HG03025 (cell line): ENCODE measurements around the gene POMT2.
"Not testable (repeated sequence)": the region's sequence is repeated elsewhere in the genome, so short reads cannot be mapped to it uniquely, and the experiment has no call there.

Source experiments
- ATAC-seq: cut with Tn5 transposase; IDR thresholded peaks from one replicate; pipeline ENCODE4 v1.9.1; 2021; ENCODE audit warnings: mild to moderate bottlenecking, moderate library complexity; ENCODE audit not compliant: unreplicated experiment, low FRiP score

Gene POMT2, protein sequence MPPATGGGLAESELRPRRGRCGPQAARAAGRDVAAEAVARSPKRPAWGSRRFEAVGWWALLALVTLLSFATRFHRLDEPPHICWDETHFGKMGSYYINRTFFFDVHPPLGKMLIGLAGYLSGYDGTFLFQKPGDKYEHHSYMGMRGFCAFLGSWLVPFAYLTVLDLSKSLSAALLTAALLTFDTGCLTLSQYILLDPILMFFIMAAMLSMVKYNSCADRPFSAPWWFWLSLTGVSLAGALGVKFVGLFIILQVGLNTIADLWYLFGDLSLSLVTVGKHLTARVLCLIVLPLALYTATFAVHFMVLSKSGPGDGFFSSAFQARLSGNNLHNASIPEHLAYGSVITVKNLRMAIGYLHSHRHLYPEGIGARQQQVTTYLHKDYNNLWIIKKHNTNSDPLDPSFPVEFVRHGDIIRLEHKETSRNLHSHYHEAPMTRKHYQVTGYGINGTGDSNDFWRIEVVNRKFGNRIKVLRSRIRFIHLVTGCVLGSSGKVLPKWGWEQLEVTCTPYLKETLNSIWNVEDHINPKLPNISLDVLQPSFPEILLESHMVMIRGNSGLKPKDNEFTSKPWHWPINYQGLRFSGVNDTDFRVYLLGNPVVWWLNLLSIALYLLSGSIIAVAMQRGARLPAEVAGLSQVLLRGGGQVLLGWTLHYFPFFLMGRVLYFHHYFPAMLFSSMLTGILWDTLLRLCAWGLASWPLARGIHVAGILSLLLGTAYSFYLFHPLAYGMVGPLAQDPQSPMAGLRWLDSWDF

DNA sequence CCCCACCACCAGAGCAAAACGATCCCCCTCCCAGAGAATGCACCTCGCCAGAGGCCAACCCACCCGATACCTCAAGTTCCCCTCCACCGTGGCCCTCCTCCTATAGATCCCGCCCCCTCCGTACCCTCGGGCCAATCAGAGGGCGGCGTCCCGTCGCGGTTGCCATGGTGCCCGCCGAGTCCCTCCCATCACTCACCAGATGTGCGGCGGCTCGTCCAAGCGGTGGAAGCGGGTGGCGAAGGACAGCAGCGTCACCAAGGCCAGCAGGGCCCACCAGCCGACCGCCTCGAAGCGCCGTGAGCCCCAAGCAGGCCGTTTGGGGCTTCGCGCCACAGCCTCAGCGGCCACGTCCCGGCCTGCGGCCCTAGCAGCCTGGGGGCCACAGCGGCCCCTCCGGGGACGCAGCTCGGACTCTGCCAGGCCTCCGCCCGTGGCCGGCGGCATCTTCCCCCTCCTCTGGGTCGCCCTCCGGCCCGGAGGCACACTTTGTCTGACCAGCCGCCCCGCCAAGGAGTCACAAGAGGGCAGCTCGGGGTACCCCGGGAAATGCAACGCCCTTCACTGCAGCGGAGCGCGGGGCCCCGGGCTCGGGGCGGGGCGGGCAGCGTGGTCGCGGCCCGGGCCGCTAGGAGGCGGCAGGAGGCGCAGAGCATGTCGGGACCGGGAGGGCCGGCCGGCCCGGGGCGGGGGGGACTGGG is at the start of gene POMT2:
Gene POMT2 (minus strand): TSS at position 646 of the 698 bp plus-strand sequence. CDS start 202 bp downstream, at position 444.
- ATAC-seq = peak; percentile 64

DNA sequence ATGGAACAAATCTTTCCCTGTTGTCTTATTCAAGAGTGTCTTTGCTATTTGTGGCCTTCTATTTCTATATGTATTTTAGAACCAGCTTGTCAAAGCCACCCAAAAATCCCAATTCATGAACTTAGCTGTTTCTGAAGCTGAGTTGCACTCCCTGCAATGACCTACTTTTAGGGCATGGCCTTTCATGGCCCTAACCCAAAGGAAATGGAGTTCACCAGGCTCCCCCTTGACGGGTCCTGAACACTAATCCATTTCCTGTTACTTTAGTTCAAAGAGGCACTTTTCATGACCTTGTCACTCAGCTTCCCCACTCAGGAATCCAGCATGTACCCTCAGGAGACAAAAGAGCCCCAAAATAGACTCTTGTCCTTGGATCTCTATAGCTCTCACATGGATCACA is 48.6 kb upstream of the POMT2 start:
- ATAC-seq = no peak

DNA sequence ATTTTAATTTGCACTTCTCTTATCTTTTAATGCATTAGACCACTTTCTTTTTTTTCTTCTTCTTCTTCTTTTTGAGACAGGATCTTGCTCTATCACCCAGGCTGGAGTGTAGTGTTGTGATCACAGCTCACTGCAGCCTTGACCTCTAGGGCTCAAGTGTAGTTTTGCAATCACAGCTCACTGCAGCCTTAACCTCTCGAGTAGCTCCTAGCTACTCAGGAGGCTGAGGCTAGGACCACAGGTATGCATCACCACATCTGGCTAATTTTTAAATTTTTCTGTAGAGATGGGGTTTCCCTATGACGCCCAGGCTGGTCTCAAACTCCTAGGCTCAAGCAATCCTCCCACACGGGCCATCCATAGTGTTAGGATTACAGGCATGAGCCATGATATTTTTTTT is 43.5 kb upstream of the POMT2 start:
- ATAC-seq = no peak

DNA sequence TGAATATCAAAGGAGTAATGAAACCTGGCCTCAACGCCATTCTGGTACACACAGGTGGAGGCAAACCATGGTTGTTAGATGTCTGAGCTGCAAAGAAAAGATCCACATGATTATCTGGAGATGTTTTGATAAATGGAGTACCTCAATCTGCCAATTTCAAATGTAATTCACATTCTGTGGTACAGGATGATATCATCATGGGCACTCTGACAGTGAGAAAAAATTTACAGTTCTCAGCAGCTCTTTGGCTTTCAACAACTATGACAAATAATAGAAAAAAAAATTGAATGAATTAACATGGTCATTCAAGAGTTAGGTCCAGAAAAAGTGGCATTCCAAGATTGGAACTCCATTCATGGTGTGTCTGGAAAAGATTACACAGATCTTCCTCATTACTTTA is 38.9 kb upstream of the POMT2 start:
- no peak for ATAC-seq

DNA sequence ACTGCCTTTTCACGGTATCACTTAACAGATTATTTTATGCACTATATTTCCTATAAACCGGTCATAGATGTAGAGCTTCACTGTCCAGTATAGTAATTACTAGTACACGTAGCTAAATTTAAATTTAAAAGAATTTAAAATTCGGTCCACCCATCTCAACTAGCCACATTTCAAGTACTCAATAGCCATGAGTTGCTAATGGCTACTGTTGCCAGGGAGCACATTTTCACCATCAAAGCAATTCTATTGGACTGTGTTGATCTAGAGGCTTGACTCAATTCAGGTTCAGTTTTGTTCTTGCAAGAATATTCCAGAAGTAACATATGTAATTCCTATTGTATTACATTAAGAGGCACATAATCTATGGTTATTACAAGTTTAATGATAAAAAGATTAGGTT is 36.2 kb upstream of the POMT2 start:
- ATAC-seq = no peak

DNA sequence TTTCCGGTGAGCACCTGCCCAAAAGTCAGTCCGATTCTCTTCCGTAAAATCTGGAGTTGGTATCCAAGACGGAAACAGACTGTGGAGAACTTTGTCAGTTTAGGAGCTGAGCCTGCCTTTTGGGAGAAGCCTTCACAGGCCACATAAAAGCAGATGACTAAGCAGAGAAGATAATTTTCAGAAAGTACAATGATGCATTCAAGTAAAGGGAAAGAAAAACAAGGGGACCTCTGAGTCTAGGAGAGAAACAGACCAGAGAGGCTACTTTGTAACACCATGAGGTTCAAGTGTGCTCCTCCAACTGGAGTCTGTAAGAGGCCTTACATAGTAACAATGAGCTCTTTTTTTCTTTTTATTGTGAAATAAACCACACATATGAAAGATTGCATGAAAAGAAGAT is 35.1 kb upstream of the POMT2 start:
- no peak for ATAC-seq

DNA sequence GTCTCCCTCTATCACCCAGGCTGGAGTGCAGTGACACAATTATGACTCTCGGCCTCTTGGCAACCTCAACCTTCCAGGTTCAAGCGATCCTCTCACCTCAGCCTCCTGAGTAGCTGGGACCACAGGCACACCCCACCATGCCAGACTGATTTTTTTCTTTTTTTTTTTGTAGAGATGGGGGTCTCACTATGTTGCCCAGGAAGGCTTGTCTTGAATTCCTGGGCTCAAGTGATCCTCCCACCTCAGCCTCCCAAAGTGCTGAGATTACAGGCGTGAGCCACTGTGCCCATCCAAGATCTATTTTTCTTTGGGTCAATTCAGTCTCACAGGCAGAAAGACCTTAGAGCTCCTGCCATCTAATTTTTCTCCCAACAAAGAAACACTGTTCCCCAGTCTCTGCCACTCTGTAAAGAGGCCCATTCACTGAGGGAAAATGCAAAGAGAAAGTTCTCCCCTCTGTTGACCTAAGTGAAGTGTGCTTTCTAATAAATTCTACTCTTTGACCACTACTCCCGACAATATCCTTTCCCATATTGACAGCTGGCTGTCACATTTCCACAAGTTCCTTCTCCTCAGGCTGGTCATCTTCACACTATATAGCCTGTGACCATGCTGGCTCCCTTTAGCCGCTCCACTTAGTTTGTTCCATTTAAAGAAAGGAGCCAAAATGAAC is 32.9 kb upstream of the POMT2 start:
- ATAC-seq = no peak

DNA sequence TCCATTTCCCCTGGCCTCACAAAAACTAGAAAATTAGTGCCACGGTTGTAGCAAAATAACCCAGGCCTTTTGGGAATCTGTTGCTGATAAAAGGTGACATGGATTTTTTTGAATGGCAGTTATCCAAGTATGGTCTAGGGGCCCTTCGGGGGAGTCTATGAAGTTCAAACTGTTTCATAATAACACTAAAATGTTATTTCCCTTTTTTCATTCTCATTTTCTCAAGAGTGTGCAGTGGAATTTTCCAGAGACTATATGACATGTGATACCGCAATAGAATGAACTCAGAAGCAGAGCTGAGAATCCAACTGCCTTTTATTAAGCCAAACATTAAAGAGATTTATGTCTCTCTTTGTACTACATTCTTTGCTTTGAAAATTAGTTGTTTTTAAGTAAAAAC is 27.1 kb upstream of the POMT2 start:
- ATAC-seq = no peak

DNA sequence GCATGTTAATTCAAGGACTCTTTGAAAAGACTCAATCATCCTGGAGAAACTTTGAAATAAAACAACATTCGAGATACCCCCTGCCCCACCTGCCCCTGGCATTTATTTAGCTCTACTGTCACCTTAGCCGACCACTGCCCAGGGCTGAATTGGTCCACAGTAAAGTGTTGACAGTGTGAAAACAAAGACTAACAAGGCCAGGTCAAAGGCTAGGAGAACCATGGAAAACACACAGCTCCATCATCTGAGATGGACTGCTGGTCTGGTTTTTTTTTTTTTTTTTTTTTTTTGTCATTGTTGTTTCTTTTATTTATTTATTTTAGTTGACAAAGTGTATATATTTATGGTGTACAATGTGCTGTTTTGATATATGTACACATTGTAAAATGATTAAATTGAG is 25.8 kb upstream of the POMT2 start:
- ATAC-seq = no peak

DNA sequence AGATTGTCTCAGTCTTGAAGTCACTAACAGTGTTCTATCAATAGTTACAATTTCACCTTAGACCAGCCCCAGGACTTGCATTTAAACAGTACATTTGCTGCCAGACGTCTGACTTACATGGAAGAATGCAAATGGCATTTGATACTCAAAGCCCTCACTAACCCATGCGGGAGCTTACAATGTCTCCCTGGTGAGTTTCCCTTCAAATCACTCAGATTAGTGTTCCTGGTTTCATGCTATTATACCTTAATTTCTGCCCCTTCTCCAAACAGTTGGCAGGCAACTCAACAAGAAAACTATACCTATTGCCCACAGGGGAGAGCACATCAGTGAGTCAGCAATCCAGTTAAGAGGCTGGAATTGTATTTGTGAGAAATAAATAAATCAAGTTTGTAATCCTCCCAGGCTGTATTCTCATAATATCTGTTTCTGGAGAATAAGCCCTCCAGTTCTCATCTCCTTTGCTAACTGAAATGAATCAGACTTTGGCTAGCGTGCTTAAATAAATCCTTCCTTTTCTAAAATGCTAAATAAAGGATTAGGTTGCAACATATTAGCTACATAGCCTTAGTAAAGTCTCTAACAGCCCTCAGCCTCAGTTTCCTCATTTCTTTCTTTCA is 23.8 kb upstream of the POMT2 start:
- no peak for ATAC-seq

DNA sequence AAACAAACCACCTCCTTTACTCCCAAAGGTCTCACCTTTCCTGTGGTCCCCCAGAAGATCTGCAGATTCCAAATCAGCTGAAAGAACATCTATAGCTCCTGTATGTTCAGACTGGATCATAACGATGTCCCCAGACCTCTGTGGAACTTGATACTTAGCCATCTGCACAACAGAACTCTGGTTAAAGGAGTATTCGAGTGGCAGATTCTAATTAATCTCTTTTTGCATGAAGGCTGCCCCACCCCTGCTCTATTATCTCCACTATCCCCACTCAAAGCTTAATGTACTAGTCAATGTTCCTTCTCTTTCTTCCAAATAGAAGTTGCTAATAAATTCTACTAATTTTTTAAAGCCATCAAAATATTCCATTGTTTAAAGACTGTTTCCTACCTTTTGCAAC is 23.0 kb upstream of the POMT2 start:
- ATAC-seq = no peak

DNA sequence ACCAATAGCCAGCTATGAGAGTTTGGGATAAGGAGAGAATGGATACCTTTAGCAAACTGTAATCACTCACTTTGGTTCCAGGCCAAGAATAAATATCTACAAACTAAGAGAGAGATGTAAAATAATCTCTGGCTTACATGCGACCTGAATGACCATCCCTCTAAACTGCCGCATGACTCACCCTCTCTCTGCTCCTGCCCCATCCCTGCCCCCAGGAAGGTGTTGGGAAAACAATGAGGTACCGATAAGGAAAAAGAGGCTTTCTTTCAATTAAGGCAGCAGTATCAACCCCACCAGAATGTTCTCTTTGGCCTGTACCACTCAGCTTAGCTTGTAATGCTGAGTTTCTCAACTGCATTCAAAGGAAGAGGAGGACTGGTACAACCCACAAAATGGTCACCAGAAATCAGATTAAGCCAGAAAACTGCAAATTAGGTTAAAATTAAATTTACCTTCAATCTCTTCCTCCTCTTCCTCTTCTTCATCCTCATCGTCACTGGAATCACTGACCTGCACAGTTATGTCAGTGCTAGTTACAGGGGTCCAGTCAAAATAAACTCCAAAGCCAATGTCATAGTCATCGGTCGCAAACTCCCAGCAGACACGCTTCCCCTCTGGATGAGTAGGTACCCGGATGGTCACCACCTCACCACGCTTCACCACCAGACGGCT is 22.2 kb upstream of the POMT2 start:
- ATAC-seq = no peak

DNA sequence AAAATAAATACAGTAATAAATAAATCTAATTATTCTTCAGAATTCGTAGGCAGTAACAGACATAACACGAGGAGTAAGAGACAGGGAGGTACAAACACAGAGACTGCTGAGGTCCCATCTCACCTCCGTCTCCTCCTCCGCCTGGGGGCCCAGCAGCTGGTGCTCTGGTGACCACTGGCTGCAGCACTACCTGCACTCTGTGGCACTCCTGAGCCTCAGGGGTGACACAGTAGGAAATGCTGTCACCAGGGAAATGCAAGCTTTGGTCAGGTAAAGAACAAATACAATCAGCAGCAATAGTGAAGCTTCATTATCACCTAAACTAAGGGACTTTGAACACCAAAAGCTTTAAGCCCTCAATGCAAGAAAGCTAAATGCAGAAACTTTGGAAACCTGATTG is 19.7 kb upstream of the POMT2 start:
- no peak for ATAC-seq

DNA sequence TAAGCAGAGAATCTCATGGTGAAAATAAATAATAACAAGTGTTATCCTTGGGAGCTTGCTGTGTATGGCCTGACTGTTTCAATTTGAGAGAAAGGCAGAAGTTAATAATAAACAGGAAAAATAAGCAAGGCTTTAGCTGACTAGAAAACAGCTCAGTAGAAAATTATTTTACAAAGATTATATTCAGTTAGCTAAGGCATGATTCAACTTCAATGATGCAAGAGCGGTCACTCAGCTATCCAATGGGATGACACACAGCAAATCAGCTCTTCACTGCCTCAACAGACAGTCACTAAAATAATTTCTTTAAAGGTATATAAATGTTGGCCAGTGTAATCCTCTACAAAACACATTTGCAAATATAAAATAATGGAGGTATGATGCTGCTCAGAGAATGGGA is 18.7 kb upstream of the POMT2 start:
- ATAC-seq = no peak

DNA sequence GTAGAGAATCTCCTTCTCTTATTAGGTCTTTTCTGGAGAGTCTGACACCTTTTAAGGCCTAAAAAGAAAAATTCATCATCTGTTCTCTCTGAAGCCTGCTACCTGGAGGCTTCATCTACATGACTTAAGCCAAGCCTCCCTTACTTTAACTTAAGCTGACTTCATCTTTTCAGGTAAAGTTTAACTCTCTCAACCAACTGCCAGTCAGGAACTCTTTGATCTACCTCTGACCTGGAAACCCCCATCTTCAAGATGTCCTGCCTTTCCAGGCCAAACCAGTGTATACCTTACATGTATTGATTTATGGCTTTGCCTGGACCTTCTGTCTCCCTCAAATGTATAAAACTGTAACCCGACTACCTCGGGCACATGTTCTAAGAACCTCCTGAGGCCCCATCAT is 17.6 kb upstream of the POMT2 start:
- ATAC-seq = no peak

DNA sequence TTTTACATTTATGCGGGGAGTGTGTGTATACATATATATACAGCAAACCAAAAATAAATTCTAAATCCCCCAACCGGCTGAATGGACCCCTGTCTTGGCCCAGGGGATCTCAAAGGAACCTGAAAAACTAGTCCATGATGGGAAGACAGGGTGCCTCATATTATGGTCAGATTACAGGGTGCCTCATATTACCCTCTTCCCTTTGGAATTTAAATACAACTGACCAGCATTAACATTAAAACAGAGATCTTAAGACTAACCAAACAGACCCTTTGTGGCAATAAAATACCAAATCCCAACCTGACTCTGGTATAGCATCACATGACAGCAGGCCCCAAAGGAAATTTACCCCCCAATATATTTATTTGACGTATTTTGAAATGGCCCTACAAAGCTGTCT is 17.2 kb upstream of the POMT2 start:
- ATAC-seq = no peak

DNA sequence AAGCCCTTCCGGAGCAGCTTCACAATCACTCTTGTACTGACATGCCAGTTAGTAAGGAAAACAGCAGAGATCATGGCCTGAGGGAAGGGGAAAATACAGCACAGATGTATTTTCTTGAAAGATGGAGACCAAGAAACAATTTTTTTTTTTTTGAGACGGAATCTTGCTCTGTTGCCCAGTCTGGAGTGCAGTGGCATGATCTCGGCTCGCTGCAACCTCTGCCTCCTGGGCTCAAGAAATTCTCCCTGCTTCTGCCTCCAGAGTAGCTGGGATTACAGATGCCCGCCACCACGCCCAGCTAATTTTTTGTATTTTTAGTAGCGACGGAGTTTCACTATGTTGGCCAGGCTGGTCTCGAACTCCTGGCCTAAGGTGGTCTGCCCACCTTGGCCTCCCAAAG is 16.6 kb upstream of the POMT2 start:
- not testable (repeated sequence) for ATAC-seq

DNA sequence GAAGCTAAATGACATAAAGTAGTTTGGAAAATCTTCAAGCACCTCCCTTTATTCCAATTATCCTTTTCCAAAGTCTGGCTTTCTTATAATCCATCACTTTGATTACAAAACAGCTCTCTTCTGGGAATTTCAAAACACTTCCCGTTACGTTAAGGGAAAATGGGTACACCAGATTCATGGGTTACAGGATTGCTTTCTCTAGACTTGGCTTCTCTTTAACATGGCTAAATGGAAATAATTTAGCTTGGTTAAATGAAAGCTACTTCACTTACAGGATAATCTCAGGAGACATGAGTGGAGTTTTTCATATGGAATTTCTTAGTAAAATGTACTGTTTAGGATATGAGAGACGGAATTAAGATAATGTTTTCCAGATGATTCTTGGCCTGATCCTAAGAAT is 14.9 kb upstream of the POMT2 start:
- ATAC-seq = no peak

DNA sequence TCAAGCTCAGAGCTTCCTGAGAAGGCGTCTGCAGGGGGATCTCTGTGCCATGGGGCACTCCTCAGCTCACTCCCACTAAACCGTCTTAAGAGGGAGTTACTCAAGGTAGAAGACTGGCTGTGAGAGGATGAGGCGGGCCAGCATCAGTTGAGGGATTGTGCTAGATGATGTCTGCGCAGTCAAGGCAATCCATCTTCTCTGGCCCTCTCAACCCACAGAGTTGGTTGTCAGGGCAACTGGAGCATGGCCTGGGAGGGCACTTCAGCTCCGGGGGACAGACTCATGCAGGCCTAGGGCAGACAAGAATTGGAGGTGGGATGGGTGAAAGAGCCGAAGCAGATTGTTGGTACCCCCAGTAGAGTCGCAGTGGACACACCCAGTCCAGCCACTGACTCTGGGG is 9.2 kb upstream of the POMT2 start:
- no peak for ATAC-seq

DNA sequence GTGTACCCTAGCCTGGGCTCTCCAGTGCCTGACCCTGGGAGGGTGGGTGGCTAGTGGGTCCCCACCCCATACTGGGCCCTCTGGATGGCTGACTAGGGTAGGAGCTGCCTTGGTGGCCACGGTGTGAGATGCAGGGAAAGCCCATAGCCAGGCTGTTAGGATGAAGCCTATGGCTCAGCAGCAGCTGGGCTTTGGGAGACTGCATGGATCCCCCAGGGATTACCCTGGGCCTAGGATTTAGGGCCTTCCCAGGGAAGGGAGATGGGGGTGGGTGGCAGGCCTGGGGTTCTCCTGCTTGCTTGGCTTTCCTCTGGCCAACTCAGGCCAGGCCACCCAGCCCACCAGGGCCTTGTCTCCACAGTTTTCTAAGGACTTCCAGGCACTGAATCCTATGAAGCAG is 6.4 kb upstream of the POMT2 start:
- no peak for ATAC-seq
